AG04450 (cell line): ENCODE measurements around the gene ITPR1. TPM values are rescaled to one million over a fixed set of nuclear protein-coding genes. Genes with fewer than 3 reads are reported as not detected.

Source experiments
- CTCF ChIA-PET: fragments of 300-600, 350-600 bp; formaldehyde crosslinking; extraction: SDS; loops from one replicate; lab custom pipeline; 2022; ENCODE audit warnings: antibody characterized with exemption, inconsistent platforms; lab: Charles Lee
- POLR2A ChIA-PET: fragments of 350-600 bp; formaldehyde crosslinking; extraction: SDS; loops from one replicate; lab custom pipeline; 2021; ENCODE audit warnings: antibody characterized with exemption, inconsistent platforms; lab: Yijun Ruan, JAX
- DNase-seq: peaks from one replicate; pipeline ENCODE4 v3.0.0-alpha.2; 2011; ENCODE audit warnings: low read depth, low spot score
- H3K27ac ChIP-seq: one replicate; pipeline ENCODE4 v1.5.1; 2012; ENCODE audit warnings: low read depth, low read length, control low read depth
- H3K27me3 ChIP-seq: one replicate; pipeline ENCODE4 v1.6.0; 2012; ENCODE audit warnings: low read length; ENCODE audit not compliant: control insufficient read depth, insufficient read depth
- H3K4me3 ChIP-seq: 2 replicates; pipeline ENCODE4 v1.5.1; 2011; ENCODE audit warnings: mild to moderate bottlenecking, low read depth, low read length, control low read depth
- H3K9me3 ChIP-seq: 2 replicates; pipeline ENCODE4 v1.5.1; 2012; ENCODE audit warnings: low read length; ENCODE audit not compliant: control insufficient read depth, insufficient read depth
- polyA plus RNA-seq: library from polyadenylated mRNA; depleted of rRNA; stranded (reverse); fragments of >200 nt; gene quantifications from 2 replicates; pipeline ENCODE4 v1.2.3, GENCODE V29; 2011
- TF ChIP-seq, protein P1 (sequence below): IDR thresholded peaks from 2 replicates; pipeline ENCODE4 v1.5.1; 2011; ENCODE audit warnings: low read depth, low read length, control low read depth, inconsistent platforms

Gene ITPR1
- polyA plus RNA-seq, 1 experiment = 7.4 TPM

DNA sequence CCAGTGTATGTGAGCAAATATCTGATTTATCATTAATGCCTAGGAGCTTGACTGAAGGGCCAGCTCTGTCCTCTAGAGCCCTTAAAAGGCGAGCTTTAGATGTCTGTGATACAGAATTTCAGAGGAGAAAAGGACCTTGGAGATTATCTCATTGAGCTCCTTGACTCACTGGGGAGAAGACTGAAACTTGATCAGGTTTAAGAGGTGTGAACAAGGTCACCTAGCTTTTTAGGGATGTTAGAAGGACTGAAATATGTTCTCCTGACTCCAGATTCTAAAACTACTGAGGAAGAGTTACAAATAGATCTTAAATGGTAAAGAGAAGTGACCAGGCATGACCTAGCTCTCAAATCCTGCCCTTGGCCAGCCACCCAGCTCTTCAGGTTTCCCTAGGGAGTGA, 292.4 kb downstream of the ITPR1 start:
- TF ChIP-seq, protein P1, sequence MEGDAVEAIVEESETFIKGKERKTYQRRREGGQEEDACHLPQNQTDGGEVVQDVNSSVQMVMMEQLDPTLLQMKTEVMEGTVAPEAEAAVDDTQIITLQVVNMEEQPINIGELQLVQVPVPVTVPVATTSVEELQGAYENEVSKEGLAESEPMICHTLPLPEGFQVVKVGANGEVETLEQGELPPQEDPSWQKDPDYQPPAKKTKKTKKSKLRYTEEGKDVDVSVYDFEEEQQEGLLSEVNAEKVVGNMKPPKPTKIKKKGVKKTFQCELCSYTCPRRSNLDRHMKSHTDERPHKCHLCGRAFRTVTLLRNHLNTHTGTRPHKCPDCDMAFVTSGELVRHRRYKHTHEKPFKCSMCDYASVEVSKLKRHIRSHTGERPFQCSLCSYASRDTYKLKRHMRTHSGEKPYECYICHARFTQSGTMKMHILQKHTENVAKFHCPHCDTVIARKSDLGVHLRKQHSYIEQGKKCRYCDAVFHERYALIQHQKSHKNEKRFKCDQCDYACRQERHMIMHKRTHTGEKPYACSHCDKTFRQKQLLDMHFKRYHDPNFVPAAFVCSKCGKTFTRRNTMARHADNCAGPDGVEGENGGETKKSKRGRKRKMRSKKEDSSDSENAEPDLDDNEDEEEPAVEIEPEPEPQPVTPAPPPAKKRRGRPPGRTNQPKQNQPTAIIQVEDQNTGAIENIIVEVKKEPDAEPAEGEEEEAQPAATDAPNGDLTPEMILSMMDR = no peak
- Histone ChIP-seq H3K27me3 (no peaks in the 10 kb centered on the region), H3K27ac (no peak overlapping the region), H3K4me3 (no peak overlapping the region), H3K9me3 (no peaks in the 10 kb centered on the region)
- DNase-seq = no peak
- ChIA-PET CTCF (no interaction called here), POLR2A (no interaction called here)

DNA sequence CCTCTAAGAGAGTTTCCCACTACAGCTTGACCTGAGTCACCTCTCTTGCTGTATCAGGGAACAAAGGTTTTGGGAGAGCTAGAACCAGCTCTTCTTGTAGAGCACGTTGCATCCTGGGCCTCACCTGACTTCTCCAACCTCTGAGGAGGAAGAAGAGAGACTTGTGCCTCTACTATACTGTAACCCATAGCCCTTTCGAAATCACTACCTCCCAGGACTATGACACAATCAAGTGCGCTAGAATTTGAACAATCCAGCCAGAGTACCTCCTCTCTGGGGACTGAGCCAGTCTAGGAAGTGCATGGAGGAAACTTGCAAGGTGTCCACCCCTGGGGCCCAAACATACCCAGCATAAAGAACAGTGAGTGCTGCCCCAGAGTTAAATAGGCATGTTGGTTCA, 293.3 kb downstream of the ITPR1 start:
- H3K27me3 ChIP-seq = no peaks in the 10 kb centered on the region
- DNase-seq = no peak
- H3K4me3 ChIP-seq = no peak overlapping the region
- CTCF ChIA-PET = no interaction called here
- no peak overlapping the region for H3K27ac ChIP-seq
- POLR2A ChIA-PET = no interaction called here
- TF ChIP-seq, protein P1 = no peak
- peaks cover 3% of the 10 kb centered on the region; the same call in 1 of the 2 replicates for H3K9me3 ChIP-seq

GRCh38 chr3:4791358-4791757, 298.2 kb downstream of the ITPR1 start:
- TF ChIP-seq, protein P1 = no peak
- H3K4me3 ChIP-seq = no peak overlapping the region
- H3K27me3 ChIP-seq = no peaks in the 10 kb centered on the region
- peaks cover 3% of the 10 kb centered on the region; the same call in 1 of the 2 replicates for H3K9me3 ChIP-seq
- no peak for DNase-seq
- ChIA-PET POLR2A (no interaction called here), CTCF (no interaction called here)
- H3K27ac ChIP-seq = no peak overlapping the region

GRCh38 chr3:4793311-4793710, 300.2 kb downstream of the ITPR1 start:
- TF ChIP-seq, protein P1 = no peak
- no peak overlapping the region for H3K4me3 ChIP-seq
- POLR2A ChIA-PET = no interaction called here

GRCh38 chr3:4794331-4794730, 301.2 kb downstream of the ITPR1 start:
- TF ChIP-seq, protein P1 = no peak
- CTCF ChIA-PET = no interaction called here
- H3K4me3 ChIP-seq = no peak overlapping the region
- peaks cover 3% of the 10 kb centered on the region; the same call in 1 of the 2 replicates for H3K9me3 ChIP-seq
- POLR2A ChIA-PET = no interaction called here
- H3K27me3 ChIP-seq = no peaks in the 10 kb centered on the region
- DNase-seq = no peak
- no peak overlapping the region for H3K27ac ChIP-seq

More at GRCh38 chr3:4793311-4793710, 300.2 kb downstream of the ITPR1 start:
- peaks cover 3% of the 10 kb centered on the region; the same call in 1 of the 2 replicates for H3K9me3 ChIP-seq
- no peaks in the 10 kb centered on the region for H3K27me3 ChIP-seq
- DNase-seq = no peak
- CTCF ChIA-PET = no interaction called here
- H3K27ac ChIP-seq = no peak overlapping the region
